Colonic mucosa (tissue), 4 donors: Measurements from ENCODE around the gene TRPV4. TPM values are rescaled to one million over a fixed set of nuclear protein-coding genes. Genes with fewer than 3 reads are reported as not detected.

ENCODE experiments used
- DNase-seq: peaks from one replicate; pipeline ENCODE4 v3.0.0-alpha.2; 2020
- H3K27ac ChIP-seq: fragments of 200-600 bp; one replicate; pipeline ENCODE4 v1.8.0; 2021
- H3K27me3 ChIP-seq: fragments of 200-600 bp; one replicate; pipeline ENCODE4 v1.8.0; 2021
- H3K36me3 ChIP-seq: fragments of 200-600 bp; one replicate; pipeline ENCODE4 v1.8.0; 2021
- H3K4me1 ChIP-seq: fragments of 200-600 bp; one replicate; pipeline ENCODE4 v1.8.0; 2021; ENCODE audit warnings: mild to moderate bottlenecking
- H3K4me3 ChIP-seq: fragments of 200-600 bp; one replicate; pipeline ENCODE4 v1.8.0; 2021
- H3K9ac ChIP-seq, 2 donors: one replicate each; pipeline ENCODE4 v1.7.0; 2013; ENCODE audit warnings: control low read depth in 2 of 2, low read depth in 2 of 2, low read length in 2 of 2
- H3K9me3 ChIP-seq: fragments of 200-600 bp; one replicate; pipeline ENCODE4 v1.8.0; 2021
- intact Hi-C: fragments of 100-400 bp; cut with DNase I; formaldehyde crosslinking; loops from one replicate; pipeline ENCODE4 v1.14.1; 2022
- total RNA-seq, 2 donors: library from RNA; stranded (reverse); fragmentation: NEBNext Ultra II Directional in 1 of 2; extraction: Animal tissue kit (Norgen Biotek cat#: 25700) in 1 of 2; gene quantifications; one replicate each; pipeline ENCODE4 v1.2.1, GENCODE V29; 2021
- TF ChIP-seq, protein P1 (sequence below): fragments of 200-600 bp; IDR thresholded peaks from one replicate; pipeline ENCODE4 v1.8.0; 2022; ENCODE audit warnings: antibody characterized with exemption, mild to moderate bottlenecking
- donor health status: healthy.
- donor health status: DM: no; HTN: no; CAD: no.
- donor health status: DM: no; HTN: no; CAD: no.

TRPV4 gene
- total RNA-seq, 2 donors from 2014 or later, result 0.10 to 0.32 TPM

GRCh38 chr12:109770861-109771670 is 62.1 kb downstream of the TRPV4 start:
- H3K27ac ChIP-seq, result no peak overlapping the region
- no peaks in the 10 kb centered on the region for H3K36me3 ChIP-seq
- no peaks in the 10 kb centered on the region for H3K4me1 ChIP-seq
- no peak overlapping the region for H3K9ac ChIP-seq
- DNase-seq, result no peak
- H3K4me3 ChIP-seq, result no peak overlapping the region
- TF ChIP-seq, protein P1, sequence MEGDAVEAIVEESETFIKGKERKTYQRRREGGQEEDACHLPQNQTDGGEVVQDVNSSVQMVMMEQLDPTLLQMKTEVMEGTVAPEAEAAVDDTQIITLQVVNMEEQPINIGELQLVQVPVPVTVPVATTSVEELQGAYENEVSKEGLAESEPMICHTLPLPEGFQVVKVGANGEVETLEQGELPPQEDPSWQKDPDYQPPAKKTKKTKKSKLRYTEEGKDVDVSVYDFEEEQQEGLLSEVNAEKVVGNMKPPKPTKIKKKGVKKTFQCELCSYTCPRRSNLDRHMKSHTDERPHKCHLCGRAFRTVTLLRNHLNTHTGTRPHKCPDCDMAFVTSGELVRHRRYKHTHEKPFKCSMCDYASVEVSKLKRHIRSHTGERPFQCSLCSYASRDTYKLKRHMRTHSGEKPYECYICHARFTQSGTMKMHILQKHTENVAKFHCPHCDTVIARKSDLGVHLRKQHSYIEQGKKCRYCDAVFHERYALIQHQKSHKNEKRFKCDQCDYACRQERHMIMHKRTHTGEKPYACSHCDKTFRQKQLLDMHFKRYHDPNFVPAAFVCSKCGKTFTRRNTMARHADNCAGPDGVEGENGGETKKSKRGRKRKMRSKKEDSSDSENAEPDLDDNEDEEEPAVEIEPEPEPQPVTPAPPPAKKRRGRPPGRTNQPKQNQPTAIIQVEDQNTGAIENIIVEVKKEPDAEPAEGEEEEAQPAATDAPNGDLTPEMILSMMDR, result no peak
- no peaks in the 10 kb centered on the region for H3K27me3 ChIP-seq
- no peaks in the 10 kb centered on the region for H3K9me3 ChIP-seq
- intact Hi-C loops, result loop anchor here (5.0 kb wide), 1 partner anchor 344 kb away; no protein-coding TSS in a partner anchor

DNA sequence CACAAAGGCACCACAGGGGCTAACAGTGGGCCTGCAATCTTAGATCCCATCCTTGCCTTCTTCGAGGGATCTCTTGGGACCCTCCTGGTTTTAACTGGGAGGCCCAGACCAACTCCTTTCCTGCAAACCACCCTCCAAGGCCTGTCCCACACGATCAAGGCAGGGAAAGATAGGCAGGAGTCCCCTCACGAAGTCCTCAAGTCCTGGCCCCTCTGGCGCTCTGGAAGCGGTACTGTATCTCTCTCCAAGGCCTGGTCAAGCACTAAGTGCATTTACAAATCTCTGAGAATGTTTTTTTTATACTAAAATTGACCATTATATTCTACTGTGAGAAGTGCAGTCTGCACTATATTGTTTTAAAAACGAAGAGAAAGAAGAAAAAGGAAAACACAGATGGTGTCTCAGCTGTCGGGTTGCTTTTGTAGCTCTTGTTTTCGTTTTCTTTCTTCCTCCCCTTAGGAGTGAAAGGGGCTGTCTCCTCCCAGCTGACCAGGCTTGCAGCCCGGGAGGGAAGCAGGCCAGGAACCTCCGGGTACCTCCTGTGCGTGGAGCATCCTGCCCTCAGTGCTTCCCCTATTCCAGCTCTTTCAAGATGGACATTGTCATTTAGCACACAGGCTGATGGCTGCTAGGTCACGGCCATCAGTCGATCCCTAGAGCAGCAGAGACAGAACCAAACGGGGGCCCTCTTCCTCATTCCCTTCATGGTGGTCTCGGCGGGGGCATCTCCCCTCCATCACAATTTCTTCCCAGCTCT is 62.9 kb downstream of the TRPV4 start:
- H3K27ac ChIP-seq, result no peak overlapping the region
- no peak for DNase-seq
- H3K4me1 ChIP-seq, result no peaks in the 10 kb centered on the region
- no peaks in the 10 kb centered on the region for H3K36me3 ChIP-seq
- H3K9ac ChIP-seq, result no peak overlapping the region
- intact Hi-C loops, result loop anchor here (5.0 kb wide), 1 partner anchor 343 kb away; no protein-coding TSS in a partner anchor
- H3K4me3 ChIP-seq, result no peak overlapping the region
- TF ChIP-seq, protein P1, result no peak
- no peaks in the 10 kb centered on the region for H3K27me3 ChIP-seq
- H3K9me3 ChIP-seq, result no peaks in the 10 kb centered on the region

- Histone ChIP-seq H3K9ac (no peak overlapping the region), H3K36me3 (no peaks in the 10 kb centered on the region), H3K9me3 (no peaks in the 10 kb centered on the region), H3K4me1 (no peaks in the 10 kb centered on the region), H3K27me3 (no peaks in the 10 kb centered on the region), H3K27ac (no peak overlapping the region), H3K4me3 (no peak overlapping the region)
- DNase-seq, result no peak
- TF ChIP-seq, protein P1, result no peak
- intact Hi-C loops, result no loop called here
These were observed 64.1 kb downstream of the TRPV4 start for GRCh38 chr12:109768901-109769670.

GRCh38 chr12:109767991-109768900 is 65.0 kb downstream of the TRPV4 start:
- intact Hi-C loops, result no loop called here
- no peak for DNase-seq
- TF ChIP-seq, protein P1, result no peak
- H3K4me3 ChIP-seq, result no peak overlapping the region
- H3K27ac ChIP-seq, result no peak overlapping the region
- H3K4me1 ChIP-seq, result no peaks in the 10 kb centered on the region
- no peaks in the 10 kb centered on the region for H3K36me3 ChIP-seq
- no peak overlapping the region for H3K9ac ChIP-seq
- no peaks in the 10 kb centered on the region for H3K9me3 ChIP-seq
- no peaks in the 10 kb centered on the region for H3K27me3 ChIP-seq
